Measurements from ENCODE around the gene DCTN5.
A peak's percentile ranks its signal among the peaks of the same experiment; 100 is the strongest.
"Not testable (repeated sequence)": the region's sequence is repeated elsewhere in the genome, so short reads cannot be mapped to it uniquely, and the experiment has no call there.

The DCTN5 gene

GRCh38 chr16:23640931-23641765 lies at the start of gene DCTN5, which contains the start of gene PALB2:
TSS of gene DCTN5 (plus strand) at chr16:23641466. CDS start at chr16:23641543, 77 bp downstream.
TSS of gene PALB2 (minus strand) at chr16:23641310. CDS start at chr16:23641157, 153 bp downstream.
- peak; percentile 63 to 72 for DNase-seq (ENCODE audit: extremely low read depth in 1 of 2, low read depth in 1 of 2)

GRCh38 chr16:23594186-23594585 lies 47.1 kb upstream of the DCTN5 start:
- no peak for DNase-seq (ENCODE audit: extremely low read depth in 1 of 2, low read depth in 1 of 2)

GRCh38 chr16:23595246-23595950 lies 45.9 kb upstream of the DCTN5 start:
- no peak for DNase-seq (ENCODE audit: extremely low read depth in 1 of 2, low read depth in 1 of 2)

- peak; percentile 58 to 88 for DNase-seq (ENCODE audit: extremely low read depth in 1 of 2, low read depth in 1 of 2)
Measured at GRCh38 chr16:23595951-23596720, 45.1 kb upstream of the DCTN5 start, which contains the start of gene NDUFAB1. TSS of gene NDUFAB1 (minus strand) at chr16:23596316. CDS start at chr16:23596290, 26 bp downstream.

- DNase-seq (ENCODE audit: extremely low read depth in 1 of 2, low read depth in 1 of 2) = no peak
Measured at GRCh38 chr16:23597003-23597756, 44.1 kb upstream of the DCTN5 start.

GRCh38 chr16:23607726-23608125 lies 33.5 kb upstream of the DCTN5 start:
- DNase-seq (ENCODE audit: extremely low read depth in 1 of 2, low read depth in 1 of 2) = no peak

GRCh38 chr16:23608194-23608593 lies 33.1 kb upstream of the DCTN5 start:
- DNase-seq (ENCODE audit: extremely low read depth in 1 of 2, low read depth in 1 of 2) = no peak

- DNase-seq (ENCODE audit: extremely low read depth in 1 of 2, low read depth in 1 of 2) = no peak
Measured at GRCh38 chr16:23609929-23610328, 31.3 kb upstream of the DCTN5 start.

- not testable (repeated sequence) for DNase-seq (ENCODE audit: extremely low read depth in 1 of 2, low read depth in 1 of 2)
Measured at GRCh38 chr16:23610905-23611304, 30.4 kb upstream of the DCTN5 start.

- no peak for DNase-seq (ENCODE audit: extremely low read depth in 1 of 2, low read depth in 1 of 2)
Measured at GRCh38 chr16:23611936-23612335, 29.3 kb upstream of the DCTN5 start.

GRCh38 chr16:23615805-23616204 lies 25.5 kb upstream of the DCTN5 start:
- DNase-seq (ENCODE audit: extremely low read depth in 1 of 2, low read depth in 1 of 2) = no peak

GRCh38 chr16:23624092-23624491 lies 17.2 kb upstream of the DCTN5 start:
- DNase-seq (ENCODE audit: extremely low read depth in 1 of 2, low read depth in 1 of 2) = no peak

- no peak for DNase-seq (ENCODE audit: extremely low read depth in 1 of 2, low read depth in 1 of 2)
Measured at GRCh38 chr16:23629516-23629915, 11.8 kb upstream of the DCTN5 start.

GRCh38 chr16:23631874-23632273 lies 9.4 kb upstream of the DCTN5 start:
- DNase-seq (ENCODE audit: extremely low read depth in 1 of 2, low read depth in 1 of 2) = not testable (repeated sequence)

- no peak for DNase-seq (ENCODE audit: extremely low read depth in 1 of 2, low read depth in 1 of 2)
Measured at GRCh38 chr16:23634461-23635036, 6.7 kb upstream of the DCTN5 start.

- no peak for DNase-seq (ENCODE audit: extremely low read depth in 1 of 2, low read depth in 1 of 2)
Measured at GRCh38 chr16:23635958-23636357, 5.3 kb upstream of the DCTN5 start.

GRCh38 chr16:23640615-23640930 lies 693 bp upstream of the DCTN5 start:
- no peak for DNase-seq (ENCODE audit: extremely low read depth in 1 of 2, low read depth in 1 of 2)

- no peak for DNase-seq (ENCODE audit: extremely low read depth in 1 of 2, low read depth in 1 of 2)
Measured at GRCh38 chr16:23642246-23642774, 1.0 kb downstream of the DCTN5 start.

- DNase-seq (ENCODE audit: extremely low read depth in 1 of 2, low read depth in 1 of 2) = no peak
Measured at GRCh38 chr16:23650674-23651416, 9.6 kb downstream of the DCTN5 start.

Measured in activated CD8-positive, alpha-beta memory T cell treated with anti-CD3 and anti-CD28 coated beads for 1 hour (primary cell).